HG03439 (cell line): ENCODE results near the gene MMP24.
"Not testable (repeated sequence)": the region's sequence is repeated elsewhere in the genome, so short reads cannot be mapped to it uniquely, and the experiment has no call there.

Experiments used
- ATAC-seq: cut with Tn5 transposase; IDR thresholded peaks from one replicate; pipeline ENCODE4 v1.9.1; 2021; ENCODE audit warnings: mild to moderate bottlenecking, moderate library complexity; ENCODE audit not compliant: unreplicated experiment

MMP24 gene

GRCh38 chr20:35216541-35216940 lies 9.9 kb upstream of the MMP24 start:
- ATAC-seq: no peak

- ATAC-seq: no peak
Measured at GRCh38 chr20:35223941-35224340, 2.5 kb upstream of the MMP24 start.

- no peak for ATAC-seq
Measured at GRCh38 chr20:35224536-35224935, 2.0 kb upstream of the MMP24 start.

GRCh38 chr20:35225319-35226125 lies 968 bp upstream of the MMP24 start:
- ATAC-seq: no peak

- no peak for ATAC-seq
Measured at GRCh38 chr20:35226884-35227681, 593 bp downstream of the MMP24 start.

- no peak for ATAC-seq
Measured at GRCh38 chr20:35232575-35232974, 6.1 kb downstream of the MMP24 start.

GRCh38 chr20:35235881-35236280 lies 9.4 kb downstream of the MMP24 start:
- ATAC-seq: no peak

- ATAC-seq: no peak
Measured at GRCh38 chr20:35237486-35237885, 11.0 kb downstream of the MMP24 start.

GRCh38 chr20:35238170-35238569 lies 11.7 kb downstream of the MMP24 start:
- no peak for ATAC-seq

- ATAC-seq: no peak
Measured at GRCh38 chr20:35238735-35239134, 12.2 kb downstream of the MMP24 start.

- no peak for ATAC-seq
Measured at GRCh38 chr20:35240083-35240810, 13.8 kb downstream of the MMP24 start.

- no peak for ATAC-seq
Measured at GRCh38 chr20:35240811-35241293, 14.4 kb downstream of the MMP24 start.

GRCh38 chr20:35243317-35243716 lies 16.8 kb downstream of the MMP24 start:
- ATAC-seq: no peak

GRCh38 chr20:35243986-35244385 lies 17.5 kb downstream of the MMP24 start:
- ATAC-seq: no peak

GRCh38 chr20:35246723-35247122 lies 20.2 kb downstream of the MMP24 start:
- ATAC-seq: no peak

GRCh38 chr20:35248641-35249475 lies 22.4 kb downstream of the MMP24 start:
- ATAC-seq: no peak

GRCh38 chr20:35251613-35251940 lies 25.1 kb downstream of the MMP24 start:
- no peak for ATAC-seq

GRCh38 chr20:35252037-35252461 lies 25.6 kb downstream of the MMP24 start:
- ATAC-seq: peak; percentile 64

GRCh38 chr20:35252598-35252997 lies 26.1 kb downstream of the MMP24 start:
- not testable (repeated sequence) for ATAC-seq

- ATAC-seq: no peak
Measured at GRCh38 chr20:35253010-35253409, 26.5 kb downstream of the MMP24 start.
